MM.1S (cell line): Measurements from ENCODE around the gene ITPR1.

Source experiments
- DNase-seq: peaks from one replicate; pipeline ENCODE4 v3.0.0-alpha.2; 2015
- H2AFZ ChIP-seq: fragments of 300-600 bp; sonication (generic); 2 replicates; pipeline ENCODE4 v1.6.0; 2016; ENCODE audit warnings: antibody characterized with exemption, low read length
- H3F3A ChIP-seq: fragments of 300-600 bp; sonication (generic); 2 replicates; pipeline ENCODE4 v1.6.1; 2016; ENCODE audit warnings: mild to moderate bottlenecking, antibody characterized with exemption, low read length, moderate library complexity, mixed read lengths; ENCODE audit not compliant: insufficient read depth
- H3K27ac ChIP-seq: fragments of 300-600 bp; sonication (generic); 2 replicates; pipeline ENCODE4 v1.5.1; 2016; ENCODE audit warnings: mild to moderate bottlenecking, low read length
- H3K27me3 ChIP-seq: fragments of 300-600 bp; sonication (generic); replicated peaks from 2 replicates; pipeline ENCODE4 v1.6.0; 2016; ENCODE audit warnings: low read length; ENCODE audit not compliant: insufficient read depth
- H3K36me3 ChIP-seq: fragments of 300-600 bp; sonication (generic); replicated peaks from 2 replicates; pipeline ENCODE4 v1.6.1; 2016; ENCODE audit warnings: mild to moderate bottlenecking, low read length, mixed read lengths; ENCODE audit not compliant: insufficient read depth
- H3K4me1 ChIP-seq: fragments of 300-600 bp; sonication (generic); 2 replicates; pipeline ENCODE4 v1.6.1; 2016; ENCODE audit warnings: low read length, mixed read lengths
- H3K4me2 ChIP-seq: fragments of 300-600 bp; sonication (generic); 2 replicates; pipeline ENCODE4 v1.6.0; 2016; ENCODE audit warnings: low read depth, low read length
- H3K4me3 ChIP-seq: fragments of 300-600 bp; sonication (generic); 2 replicates; pipeline ENCODE4 v1.5.1; 2016; ENCODE audit warnings: low read length, mixed read lengths
- H3K79me2 ChIP-seq: fragments of 300-600 bp; sonication (generic); 2 replicates; pipeline ENCODE4 v1.6.1; 2016; ENCODE audit warnings: mixed run types, low read length, mixed read lengths
- H3K9ac ChIP-seq: fragments of 300-600 bp; sonication (generic); 2 replicates; pipeline ENCODE4 v1.6.1; 2016; ENCODE audit warnings: low read length, mixed read lengths
- H3K9me2 ChIP-seq: fragments of 300-600 bp; sonication (generic); replicated peaks from 2 replicates; pipeline ENCODE4 v1.6.1; 2016; ENCODE audit warnings: mild to moderate bottlenecking, low read length, mixed read lengths; ENCODE audit not compliant: insufficient read depth
- H3K9me3 ChIP-seq: fragments of 300-600 bp; sonication (generic); replicated peaks from 2 replicates; pipeline ENCODE4 v1.6.1; 2016; ENCODE audit warnings: mild to moderate bottlenecking, low read length, mixed read lengths; ENCODE audit not compliant: insufficient read depth
- H4K20me1 ChIP-seq: fragments of 300-600 bp; sonication (generic); 2 replicates; pipeline ENCODE4 v1.6.1; 2016; ENCODE audit warnings: mild to moderate bottlenecking, low read length, moderate library complexity, mixed read lengths; ENCODE audit not compliant: insufficient read depth
- CTCF ChIP-seq: fragments of 300-600 bp; sonication (generic); IDR thresholded peaks from 2 replicates; pipeline ENCODE4 v1.5.1; 2016; ENCODE audit warnings: antibody characterized with exemption, low read length, mixed read lengths
- EZH2 ChIP-seq: fragments of 300-600 bp; sonication (generic); optimal IDR thresholded peaks from 2 replicates; pipeline ENCODE3; 2017; ENCODE audit warnings: low read depth, mild to moderate bottlenecking, antibody characterized with exemption, low read length, mixed read lengths
- EZH2phosphoT487 ChIP-seq: fragments of 300-600 bp; sonication (generic); IDR thresholded peaks from 2 replicates; pipeline ENCODE4 v1.6.1; 2018; ENCODE audit warnings: antibody characterized with exemption, low read length

Gene ITPR1

GRCh38 chr3:4512895-4513616, 19.9 kb downstream of the ITPR1 start:
- TF ChIP-seq EZH2 (no peak), CTCF (no peak), EZH2phosphoT487 (no peak)
- no peak overlapping the region for H3K4me2 ChIP-seq
- no peak overlapping the region for H3K9ac ChIP-seq
- no peaks in the 10 kb centered on the region for H3K27me3 ChIP-seq
- no peaks in the 10 kb centered on the region for H3K4me1 ChIP-seq
- no peaks in the 10 kb centered on the region for H4K20me1 ChIP-seq
- no peak for DNase-seq
- no peak overlapping the region for H2AFZ ChIP-seq
- H3K27ac ChIP-seq, result no peak overlapping the region
- no peaks in the 10 kb centered on the region for H3K36me3 ChIP-seq
- H3K79me2 ChIP-seq, result no peaks in the 10 kb centered on the region
- no peaks in the 10 kb centered on the region for H3F3A ChIP-seq
- no peak overlapping the region for H3K4me3 ChIP-seq
- H3K9me2 ChIP-seq, result no peaks in the 10 kb centered on the region
- H3K9me3 ChIP-seq, result no peaks in the 10 kb centered on the region

GRCh38 chr3:4514321-4514720, 21.2 kb downstream of the ITPR1 start:
- Histone ChIP-seq H3K4me1 (no peaks in the 10 kb centered on the region), H3F3A (no peaks in the 10 kb centered on the region), H3K27me3 (no peaks in the 10 kb centered on the region), H3K36me3 (no peaks in the 10 kb centered on the region), H3K9ac (no peak overlapping the region), H3K27ac (no peak overlapping the region), H3K9me3 (no peaks in the 10 kb centered on the region), H3K9me2 (no peaks in the 10 kb centered on the region), H3K4me2 (no peak overlapping the region), H2AFZ (no peak overlapping the region), H4K20me1 (no peaks in the 10 kb centered on the region), H3K79me2 (no peaks in the 10 kb centered on the region), H3K4me3 (no peak overlapping the region)
- TF ChIP-seq EZH2 (no peak), CTCF (no peak), EZH2phosphoT487 (no peak)
- DNase-seq, result no peak

- Histone ChIP-seq H3K4me2 (no peak overlapping the region), H3K9me3 (no peaks in the 10 kb centered on the region), H3K4me1 (no peaks in the 10 kb centered on the region), H3K36me3 (no peaks in the 10 kb centered on the region), H3K27ac (no peak overlapping the region), H3K9ac (no peak overlapping the region), H2AFZ (no peak overlapping the region), H3K4me3 (no peak overlapping the region), H3K9me2 (no peaks in the 10 kb centered on the region), H3K27me3 (no peaks in the 10 kb centered on the region), H3K79me2 (no peaks in the 10 kb centered on the region), H4K20me1 (no peaks in the 10 kb centered on the region), H3F3A (no peaks in the 10 kb centered on the region)
- no peak for TF ChIP-seq CTCF
- TF ChIP-seq EZH2, result no peak
- no peak for TF ChIP-seq EZH2phosphoT487
- no peak for DNase-seq
Measured at GRCh38 chr3:4514916-4515315, 21.8 kb downstream of the ITPR1 start.
